Stimulated activated CD8-positive, alpha-beta memory T cell treated with anti-CD3 and anti-CD28 coated beads, Interleukin-12 subunit alpha, Interleukin-12 subunit beta, amount 100 ng/mL, for 24 hours (primary cell): Measurements from ENCODE around the gene DDX5.
"Not testable (repeated sequence)": the region's sequence is repeated elsewhere in the genome, so short reads cannot be mapped to it uniquely, and the experiment has no call there.

Experiments
- DNase-seq: peaks from one replicate; pipeline ENCODE4 v3.0.0-alpha.2; 2020; ENCODE audit errors: extremely low read depth

The DDX5 gene

DNA sequence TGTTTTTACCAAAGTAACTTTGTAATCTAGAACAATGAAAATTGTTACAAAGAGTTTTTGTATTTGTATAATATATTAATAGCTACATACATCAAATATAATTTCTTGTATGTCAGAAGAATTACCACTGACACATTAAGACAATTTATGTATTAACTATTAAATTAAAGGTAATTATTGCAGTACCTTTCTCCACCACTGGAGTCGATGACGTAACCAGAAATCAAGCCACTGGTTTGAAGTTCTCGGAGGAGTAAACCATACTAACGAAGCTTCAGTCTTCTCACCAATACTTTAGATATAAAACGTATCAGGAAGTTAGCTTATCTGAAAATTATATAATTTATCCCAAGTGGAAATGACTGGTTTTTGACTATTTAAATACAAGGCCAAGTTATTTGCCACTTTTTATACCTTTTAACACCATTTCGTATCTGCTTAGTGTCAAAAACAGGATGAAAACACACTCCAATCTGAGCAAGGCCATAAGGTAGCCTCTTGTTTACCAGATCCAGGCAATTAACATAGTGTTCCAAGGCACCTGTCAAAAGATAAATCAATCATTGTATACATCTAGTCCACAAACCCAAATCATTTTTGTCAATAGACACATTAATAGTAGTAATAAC, 13.5 kb downstream of the DDX5 start:
- DNase-seq, result no peak

- no peak for DNase-seq
Measured at GRCh38 chr17:64491994-64492393, 14.1 kb downstream of the DDX5 start.

GRCh38 chr17:64491034-64491860, 14.8 kb downstream of the DDX5 start:
- no peak for DNase-seq

GRCh38 chr17:64488301-64488700, 17.8 kb downstream of the DDX5 start:
- no peak for DNase-seq

DNA sequence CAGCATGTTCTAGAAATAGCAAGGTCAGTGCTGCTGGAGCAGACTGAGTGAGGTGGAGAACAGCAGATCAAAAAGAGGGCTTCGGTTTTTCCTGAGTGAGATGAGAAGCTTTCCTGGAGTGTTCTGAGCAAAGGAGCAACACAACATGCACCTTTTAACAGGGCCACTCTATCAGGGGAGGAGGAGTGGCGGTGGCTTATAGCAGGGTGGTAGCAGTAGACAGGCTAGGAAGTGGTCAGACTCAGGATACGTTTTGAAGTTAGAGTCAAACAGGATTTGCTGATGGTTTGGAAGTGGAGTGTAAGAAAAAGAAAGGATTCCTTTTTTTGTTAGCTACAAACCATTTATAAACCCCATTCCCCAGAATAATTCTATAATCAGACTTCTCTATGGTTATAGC, 21.7 kb downstream of the DDX5 start:
- DNase-seq, result no peak

- no peak for DNase-seq
Measured at GRCh38 chr17:64480951-64481350, 25.1 kb downstream of the DDX5 start.

GRCh38 chr17:64477849-64478248, 28.2 kb downstream of the DDX5 start:
- no peak for DNase-seq

DNA sequence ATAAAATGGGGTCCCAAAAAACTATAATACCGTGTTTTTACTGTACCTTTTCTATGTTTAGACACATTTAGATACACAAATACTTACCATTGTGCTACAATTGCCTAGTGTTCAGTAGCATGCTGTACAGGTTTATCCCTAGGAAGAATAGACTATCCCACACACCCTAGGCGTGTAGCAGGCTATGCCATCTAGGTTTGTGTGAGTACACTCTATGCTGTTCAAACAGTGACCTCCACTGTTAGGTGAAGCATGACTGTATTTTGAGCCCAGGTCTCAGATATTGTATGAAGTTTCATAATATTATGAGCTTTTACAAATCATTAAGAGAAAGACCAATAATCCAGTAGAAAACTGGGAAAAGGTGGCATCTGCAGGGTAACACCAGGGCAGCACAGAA, 33.5 kb downstream of the DDX5 start:
- no peak for DNase-seq

DNA sequence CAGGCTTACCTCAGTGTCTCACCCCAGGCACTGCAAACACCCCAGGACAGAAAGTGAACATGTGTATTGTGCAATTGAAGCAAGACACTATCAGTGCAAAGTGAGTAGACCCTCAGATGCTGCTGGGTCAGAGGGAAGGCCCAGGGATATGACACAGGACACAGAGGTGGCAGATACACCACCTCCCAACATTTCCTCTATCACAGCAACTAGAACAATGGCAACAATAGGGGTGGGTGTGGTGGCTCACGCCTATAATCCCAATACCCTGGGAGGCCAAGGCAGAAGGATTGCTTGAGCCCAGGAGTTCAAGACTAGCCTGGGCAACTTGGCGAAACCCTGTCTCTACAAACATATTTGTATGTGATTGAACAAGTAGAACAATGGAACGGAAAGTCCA, 34.6 kb downstream of the DDX5 start:
- no peak for DNase-seq

GRCh38 chr17:64470625-64471024, 35.5 kb downstream of the DDX5 start:
- no peak for DNase-seq

DNA sequence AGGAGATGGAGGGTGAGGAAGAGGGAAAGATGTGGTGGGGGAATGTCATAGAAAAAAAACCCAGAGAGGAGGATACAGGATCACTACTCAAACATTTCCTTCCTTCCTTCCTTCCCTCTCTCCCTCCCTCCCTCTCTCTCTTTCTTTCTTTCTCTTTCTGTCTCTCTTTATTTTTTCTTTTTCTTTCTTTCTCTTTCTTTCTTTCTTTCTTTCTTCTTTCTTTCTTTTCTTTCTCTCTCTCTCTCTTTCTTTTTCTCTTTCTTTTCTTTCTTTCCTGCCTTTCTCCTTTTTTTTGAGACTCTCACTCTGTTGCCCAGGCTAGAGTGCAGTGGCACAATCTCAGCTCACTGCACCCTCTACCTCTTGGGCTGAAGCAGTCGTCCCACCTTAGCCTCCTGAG, 39.3 kb downstream of the DDX5 start:
- not testable (repeated sequence) for DNase-seq

GRCh38 chr17:64466019-64466735, 39.9 kb downstream of the DDX5 start:
- DNase-seq, result no peak

DNA sequence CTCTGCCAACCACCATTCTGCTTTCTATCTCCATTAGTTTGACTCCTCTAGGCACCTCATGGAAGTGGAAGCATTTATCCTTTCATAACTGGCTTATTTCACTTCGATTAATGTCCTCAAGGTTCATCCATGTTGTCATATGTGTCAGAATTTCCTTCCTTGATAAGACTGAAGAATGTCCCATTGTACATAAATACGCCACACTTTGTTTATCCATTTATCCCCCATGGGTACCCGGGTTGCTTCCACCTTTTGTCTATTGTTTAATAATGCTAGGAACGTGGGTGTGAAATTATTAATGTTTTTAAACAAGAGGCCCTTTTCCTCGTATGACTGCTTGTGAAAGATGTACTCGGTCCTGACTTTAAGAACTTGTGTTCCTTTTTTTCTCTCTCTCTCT, 44.3 kb downstream of the DDX5 start:
- no peak for DNase-seq

DNA sequence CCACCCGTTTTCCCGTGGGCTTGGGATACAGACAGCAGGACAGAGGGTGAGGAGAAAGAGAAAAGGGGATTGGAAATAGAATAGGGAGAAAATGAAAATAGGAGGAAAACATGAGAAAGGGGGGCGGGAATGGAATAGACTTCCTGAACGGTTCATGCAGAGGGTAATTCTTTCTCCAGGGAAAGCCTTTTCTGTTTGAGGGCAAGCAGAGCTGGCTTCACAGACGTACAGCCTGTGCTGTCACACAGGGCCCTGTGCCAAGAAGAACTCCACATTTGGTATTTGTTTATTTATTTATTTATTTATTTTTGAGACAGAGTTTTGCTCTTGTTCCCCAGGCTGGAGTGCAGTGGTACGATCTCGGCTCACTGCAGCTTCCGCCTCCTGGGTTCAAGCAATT, 45.1 kb downstream of the DDX5 start:
- no peak for DNase-seq

DNA sequence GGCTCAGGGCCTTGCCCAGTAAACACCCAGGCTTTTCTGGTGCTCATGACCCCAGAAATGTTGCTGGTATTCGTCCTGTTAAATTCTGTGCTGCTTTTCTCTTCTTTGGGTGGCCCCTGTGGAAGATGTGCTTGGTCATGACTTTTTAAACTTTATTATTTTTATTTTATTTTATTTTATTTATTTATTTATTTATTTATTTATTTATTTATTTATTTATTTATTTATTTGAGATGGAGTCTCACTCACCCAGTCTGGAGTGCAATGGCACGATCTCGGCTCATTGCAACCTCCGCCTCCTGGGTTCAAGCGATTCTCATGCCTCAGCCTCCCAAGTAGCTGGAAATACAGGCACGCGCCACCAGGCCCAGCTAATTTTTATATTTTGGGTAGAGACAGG, 46.3 kb downstream of the DDX5 start:
- DNase-seq, result not testable (repeated sequence)

GRCh38 chr17:64459284-64459747, 46.8 kb downstream of the DDX5 start:
- no peak for DNase-seq

DNA sequence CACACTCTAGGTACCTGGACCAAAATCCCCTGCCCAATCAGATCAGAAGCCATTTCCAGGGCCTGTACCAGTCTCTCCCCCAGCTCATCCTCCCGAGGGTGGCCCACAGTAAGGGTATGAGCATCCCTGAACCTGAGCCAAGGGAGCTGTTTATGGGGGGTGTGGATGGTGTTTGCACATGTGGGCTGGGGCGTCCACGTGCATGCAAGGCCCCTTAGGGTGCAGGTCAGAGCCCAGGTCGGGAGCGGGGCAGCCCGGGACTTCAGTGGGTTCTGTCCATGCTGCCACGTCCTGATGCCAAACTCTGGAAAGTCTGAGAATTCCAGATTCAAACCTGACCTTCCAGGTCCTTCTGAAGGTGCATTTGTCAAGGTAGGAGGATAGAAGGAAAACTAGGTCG, 47.3 kb downstream of the DDX5 start:
- no peak for DNase-seq

DNA sequence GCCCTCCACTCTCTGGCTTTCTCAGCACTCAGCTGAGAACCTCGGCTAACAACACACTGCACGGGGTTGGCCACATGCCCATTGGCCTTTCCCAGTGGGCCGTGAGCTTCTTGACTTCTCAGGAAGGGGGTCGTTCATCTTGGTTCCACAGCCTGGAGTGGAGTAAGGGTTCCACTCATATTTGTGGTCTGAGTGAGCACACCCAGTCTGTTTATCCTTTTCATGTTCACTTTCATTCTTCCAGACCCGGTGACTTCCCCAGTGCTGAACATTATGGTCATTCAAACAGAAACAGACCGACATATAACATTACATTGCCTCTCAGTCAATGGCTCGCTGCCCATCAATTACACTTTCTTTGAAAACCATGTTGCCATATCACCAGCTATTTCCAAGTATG, 48.9 kb downstream of the DDX5 start:
- DNase-seq, result no peak

- DNase-seq, result no peak
Measured at GRCh38 chr17:64455993-64456885, 49.9 kb downstream of the DDX5 start.

DNA sequence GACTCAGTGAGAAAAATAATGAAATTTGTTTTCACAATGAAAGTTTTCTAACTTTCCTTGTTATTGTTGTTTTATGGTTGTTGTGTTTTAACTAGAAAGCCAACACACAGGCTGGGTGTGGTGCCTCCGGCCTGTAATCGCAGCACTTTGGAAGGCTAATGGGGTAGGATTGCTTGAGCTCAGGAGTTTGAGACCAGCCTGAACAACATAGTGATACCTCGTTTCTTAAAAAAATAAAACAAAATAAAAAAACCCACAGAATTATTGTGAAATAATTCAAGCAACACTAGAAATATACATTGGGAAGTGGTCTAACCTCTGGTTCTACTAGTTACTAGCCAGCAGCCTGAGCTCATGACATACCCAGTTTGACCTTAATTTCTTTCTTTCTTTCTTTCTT, 56.5 kb downstream of the DDX5 start:
- no peak for DNase-seq

DNA sequence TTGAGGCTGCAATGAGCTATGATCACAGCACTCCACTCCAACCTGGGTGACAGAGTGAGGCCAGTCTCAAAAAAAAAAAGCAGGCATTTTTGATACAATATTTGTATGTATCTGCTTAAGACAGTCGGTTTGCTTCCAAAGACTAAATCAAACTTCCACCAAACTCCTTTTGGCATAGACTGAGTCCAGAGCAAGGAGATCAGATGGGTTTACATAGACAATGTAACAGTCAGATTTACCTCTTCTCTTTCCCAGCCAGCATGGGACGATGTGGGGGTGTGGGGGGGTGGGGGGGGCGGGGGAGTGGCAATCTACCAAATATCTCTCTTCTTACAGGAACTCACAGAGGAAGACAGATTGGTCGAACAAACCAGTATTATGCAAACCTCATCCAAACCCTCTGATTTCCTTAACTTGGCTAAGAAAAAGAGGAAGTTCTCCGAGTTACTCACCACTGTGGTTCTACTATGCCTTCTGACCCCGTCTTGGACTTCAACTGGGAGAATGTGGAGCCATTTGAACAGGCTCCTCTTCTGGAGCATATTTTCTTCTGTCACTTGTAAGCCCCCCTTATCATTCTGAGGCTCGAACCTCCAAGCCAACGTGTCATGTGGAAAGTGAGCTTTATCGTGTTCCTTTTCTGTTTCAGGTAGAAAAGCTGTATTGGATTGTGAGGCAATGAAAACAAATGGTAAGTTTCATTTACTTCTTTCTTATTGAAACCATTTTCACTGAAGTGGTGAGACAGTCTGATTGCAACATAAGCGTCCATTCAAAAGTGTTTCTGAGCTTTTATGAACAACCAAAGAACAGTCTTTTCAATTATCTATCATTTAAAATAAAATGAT, 57.2 kb downstream of the DDX5 start, which contains the start of gene MILR1:
MILR1 (plus strand) TSS at position 451 of the 848 bp plus-strand sequence; CDS start at position 505, 54 bp downstream.
- no peak for DNase-seq
